ENCODE measurements around the gene SYNGR3. TPM values are rescaled to one million over a fixed set of nuclear protein-coding genes. Genes with fewer than 3 reads are reported as not detected.

Gene SYNGR3
- total RNA-seq, 4 donors from 2014 or later = 2.3 TPM; not detected in 3

- H3K4me1 ChIP-seq = peaks cover 30 to 44% of the 10 kb centered on the region in 2 donors
- in situ Hi-C loops (cut with MboI; ENCODE audit: low sequenced_read_pairs in 4 of 4) = no loop called here
Measured at GRCh38 chr16:2002406-2003230, 12.8 kb downstream of the SYNGR3 start.

GRCh38 chr16:2003231-2003826 is 13.6 kb downstream of the SYNGR3 start:
- Histone ChIP-seq H3K27ac (peak overlapping the region in 3 of 4 donors; percentile 65 to 79 (median 78)), H3K4me3 (no peak overlapping the region), H3K27me3 (no peaks in the 10 kb centered on the region), H3K4me1 (peaks cover 38 to 51% of the 10 kb centered on the region in 2 donors), H3K36me3 (peaks cover 0 to 47% of the 10 kb centered on the region in 2 donors), H3K9me3 (no peaks in the 10 kb centered on the region)
- intact Hi-C loops (cut with DNase I; ENCODE audit: low total_unique reads) = loop anchor here (10.0 kb wide), 1 partner anchor 531 kb away; the partner anchor contains the start of genes CEMP1 and PDPK1
- TF ChIP-seq POLR2A (IDR thresholded peaks at IDR 0.05) = no peak
- TF ChIP-seq, protein P1, sequence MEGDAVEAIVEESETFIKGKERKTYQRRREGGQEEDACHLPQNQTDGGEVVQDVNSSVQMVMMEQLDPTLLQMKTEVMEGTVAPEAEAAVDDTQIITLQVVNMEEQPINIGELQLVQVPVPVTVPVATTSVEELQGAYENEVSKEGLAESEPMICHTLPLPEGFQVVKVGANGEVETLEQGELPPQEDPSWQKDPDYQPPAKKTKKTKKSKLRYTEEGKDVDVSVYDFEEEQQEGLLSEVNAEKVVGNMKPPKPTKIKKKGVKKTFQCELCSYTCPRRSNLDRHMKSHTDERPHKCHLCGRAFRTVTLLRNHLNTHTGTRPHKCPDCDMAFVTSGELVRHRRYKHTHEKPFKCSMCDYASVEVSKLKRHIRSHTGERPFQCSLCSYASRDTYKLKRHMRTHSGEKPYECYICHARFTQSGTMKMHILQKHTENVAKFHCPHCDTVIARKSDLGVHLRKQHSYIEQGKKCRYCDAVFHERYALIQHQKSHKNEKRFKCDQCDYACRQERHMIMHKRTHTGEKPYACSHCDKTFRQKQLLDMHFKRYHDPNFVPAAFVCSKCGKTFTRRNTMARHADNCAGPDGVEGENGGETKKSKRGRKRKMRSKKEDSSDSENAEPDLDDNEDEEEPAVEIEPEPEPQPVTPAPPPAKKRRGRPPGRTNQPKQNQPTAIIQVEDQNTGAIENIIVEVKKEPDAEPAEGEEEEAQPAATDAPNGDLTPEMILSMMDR (IDR thresholded peaks at IDR 0.05 in 4 of 5, conservative IDR thresholded peaks at IDR 0.05 in 1 of 5) = no peak
- ATAC-seq (no peak), DNase-seq (no peak)
- in situ Hi-C loops (cut with MboI; ENCODE audit: low sequenced_read_pairs in 4 of 4) = no loop called here

More at GRCh38 chr16:2002406-2003230, 12.8 kb downstream of the SYNGR3 start:
- no peak overlapping the region for H3K27ac ChIP-seq
- DNase-seq = no peak
- H3K4me3 ChIP-seq = no peak overlapping the region
- H3K36me3 ChIP-seq = peaks cover 0 to 54% of the 10 kb centered on the region in 2 donors
- no peaks in the 10 kb centered on the region for H3K9me3 ChIP-seq
- intact Hi-C loops (cut with DNase I; ENCODE audit: low total_unique reads) = loop anchor here (10.0 kb wide), 1 partner anchor 532 kb away; the partner anchor contains the start of genes CEMP1 and PDPK1
- TF ChIP-seq, protein P1 (IDR thresholded peaks at IDR 0.05 in 4 of 5, conservative IDR thresholded peaks at IDR 0.05 in 1 of 5) = no peak
- no peak for TF ChIP-seq POLR2A (IDR thresholded peaks at IDR 0.05)
- no peaks in the 10 kb centered on the region for H3K27me3 ChIP-seq
- no peak for ATAC-seq

- intact Hi-C loops (cut with DNase I; ENCODE audit: low total_unique reads) = loop anchor here (10.0 kb wide), 1 partner anchor 531 kb away; the partner anchor contains the start of genes CEMP1 and PDPK1
- peak overlapping the region in 2 of 4 donors; percentile 7 to 29 for H3K4me3 ChIP-seq
- H3K27me3 ChIP-seq = no peaks in the 10 kb centered on the region
- no peak for TF ChIP-seq POLR2A (IDR thresholded peaks at IDR 0.05)
- TF ChIP-seq, protein P1 (IDR thresholded peaks at IDR 0.05 in 4 of 5, conservative IDR thresholded peaks at IDR 0.05 in 1 of 5) = peak; percentile 94 to 98 (median 96)
- H3K4me1 ChIP-seq = peaks cover 45 to 58% of the 10 kb centered on the region in 2 donors
- in situ Hi-C loops (cut with MboI; ENCODE audit: low sequenced_read_pairs in 4 of 4) = no loop called here
- ATAC-seq (peak; percentile 96 to 97), DNase-seq (peak; percentile 92 to 97)
- peak overlapping the region; percentile 78 to 81 (median 79) for H3K27ac ChIP-seq
- H3K36me3 ChIP-seq = peaks cover 0 to 40% of the 10 kb centered on the region in 2 donors
- H3K9me3 ChIP-seq = no peaks in the 10 kb centered on the region
Measured at GRCh38 chr16:2003827-2004641, 14.3 kb downstream of the SYNGR3 start.

DNA sequence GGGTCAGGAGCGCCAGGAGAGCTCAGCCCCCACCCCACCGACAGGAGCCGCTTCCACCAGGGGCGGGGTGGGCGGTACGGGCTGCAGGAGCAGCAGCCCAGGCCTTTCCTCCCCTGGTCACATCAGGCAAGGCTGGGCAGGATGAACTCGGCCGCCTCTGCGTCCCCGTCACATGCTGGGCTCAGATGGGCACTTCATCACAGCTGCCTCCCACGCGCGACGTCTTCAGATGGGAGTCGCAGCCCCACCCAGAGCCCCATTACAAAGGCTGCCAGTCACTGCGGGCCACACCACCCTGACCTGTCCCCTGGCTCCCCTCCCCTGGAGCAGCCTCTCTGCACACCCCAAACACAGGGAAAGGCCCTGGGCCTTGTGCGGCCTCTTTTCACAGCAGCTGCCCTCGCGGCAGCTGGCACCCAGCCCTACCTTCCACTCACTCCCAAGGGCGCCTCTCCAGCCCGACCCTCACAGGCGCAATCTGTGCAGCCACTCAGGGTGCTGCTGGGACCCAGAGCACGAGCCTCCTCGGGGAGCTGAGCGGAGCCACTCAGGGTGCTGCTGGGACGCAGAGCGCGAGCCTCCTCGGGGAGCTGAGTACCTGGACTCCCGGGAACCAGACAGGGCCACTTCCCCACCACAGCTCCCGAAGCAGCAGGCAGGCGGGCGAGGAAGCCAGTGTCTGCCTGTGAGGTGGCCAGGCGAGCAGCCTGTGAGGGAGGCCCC is 15.2 kb downstream of the SYNGR3 start:
- DNase-seq = no peak
- H3K27me3 ChIP-seq = no peaks in the 10 kb centered on the region
- ATAC-seq = no peak

More for the DNA sequence above, 15.2 kb downstream of the SYNGR3 start:
- TF ChIP-seq POLR2A (IDR thresholded peaks at IDR 0.05) = no peak
- in situ Hi-C loops (cut with MboI; ENCODE audit: low sequenced_read_pairs in 4 of 4) = no loop called here
- H3K36me3 ChIP-seq = peaks cover 0 to 30% of the 10 kb centered on the region in 2 donors
- H3K4me1 ChIP-seq = peaks cover 45 to 59% of the 10 kb centered on the region in 2 donors
- H3K27ac ChIP-seq = peak overlapping the region in 3 of 4 donors; percentile 78 to 81 (median 79)
- intact Hi-C loops (cut with DNase I; ENCODE audit: low total_unique reads) = loop anchor here (5.0 to 10.0 kb wide), 2 partner anchors 262 to 530 kb away; partner anchors contain the start of genes CEMP1, PDPK1 and RNPS1
- H3K9me3 ChIP-seq = no peaks in the 10 kb centered on the region
- no peak overlapping the region for H3K4me3 ChIP-seq
